HEK293T (cell line): ENCODE data around the gene ARSA.

Experiments
- BHLHE40 ChIP-seq: fragments of 450-650 bp; IDR thresholded peaks from 2 replicates; pipeline ENCODE4 v1.6.1; 2016; ENCODE audit warnings: mild to moderate bottlenecking, moderate library complexity, borderline replicate concordance
- CTBP1 ChIP-seq: fragments of 450-650 bp; IDR thresholded peaks from 2 replicates; pipeline ENCODE4 v1.6.1; 2016; ENCODE audit warnings: borderline replicate concordance
- NFRKB ChIP-seq: fragments of 450-650 bp; IDR thresholded peaks from 2 replicates; pipeline ENCODE4 v1.6.1; 2016; ENCODE audit warnings: mild to moderate bottlenecking, moderate library complexity
- PKNOX1 ChIP-seq: fragments of 450-650 bp; IDR thresholded peaks from 2 replicates; pipeline ENCODE4 v1.6.1; 2016
- SP1 ChIP-seq: fragments of 450-650 bp; IDR thresholded peaks from 2 replicates; pipeline ENCODE4 v1.6.1; 2017

GRCh38 chr22:50576806-50577696, 50.9 kb downstream of the ARSA start:
- TF ChIP-seq CTBP1 (no peak), SP1 (no peak), NFRKB (no peak), PKNOX1 (no peak), BHLHE40 (no peak)
